ENCODE data around the gene ZFYVE26. TPM values are rescaled to one million over a fixed set of nuclear protein-coding genes. Genes with fewer than 3 reads are reported as not detected.

ZFYVE26 gene
- 4.4 to 6.7 TPM (median 6.0 TPM) in 5 replicates for total RNA-seq (2022; extraction: Qiagen RNA extraction)

DNA sequence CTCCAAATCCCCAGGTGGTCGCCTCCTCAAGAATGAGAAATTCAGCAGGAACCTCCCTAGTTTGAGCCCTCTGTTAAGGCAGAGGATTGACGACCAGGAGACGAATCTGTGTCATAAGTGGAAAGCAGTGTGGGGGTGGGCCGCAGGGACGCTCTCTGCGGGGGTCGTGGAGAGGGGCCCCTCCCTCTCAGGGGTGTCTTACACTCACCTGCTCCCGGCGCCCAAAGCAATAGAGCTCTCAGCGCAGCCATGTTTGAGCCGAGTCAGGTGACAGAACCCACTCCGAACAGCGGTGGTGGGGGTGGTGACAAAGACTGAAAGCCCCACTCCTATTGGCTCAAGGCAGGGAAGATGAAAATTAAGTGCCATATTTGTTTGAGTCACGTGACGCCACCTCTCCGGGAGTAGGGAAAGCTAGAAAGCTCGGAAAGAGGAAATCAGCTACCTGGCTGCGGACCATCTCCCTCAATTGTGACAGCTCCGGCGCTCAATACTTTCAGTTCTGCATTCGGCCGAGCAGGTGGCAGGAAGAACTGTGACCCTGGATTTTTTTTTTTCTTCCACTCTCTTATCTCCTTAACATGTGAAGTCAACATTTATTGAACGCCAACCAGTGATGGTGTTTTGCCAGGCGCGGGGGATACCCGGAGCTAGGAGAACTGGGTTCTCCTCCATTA, at the start of gene ZFYVE26:
Gene ZFYVE26, minus strand, starts transcription at position 265 of the 677 bp plus-strand sequence. CDS start 627 bp downstream, outside the sequence.

DNA sequence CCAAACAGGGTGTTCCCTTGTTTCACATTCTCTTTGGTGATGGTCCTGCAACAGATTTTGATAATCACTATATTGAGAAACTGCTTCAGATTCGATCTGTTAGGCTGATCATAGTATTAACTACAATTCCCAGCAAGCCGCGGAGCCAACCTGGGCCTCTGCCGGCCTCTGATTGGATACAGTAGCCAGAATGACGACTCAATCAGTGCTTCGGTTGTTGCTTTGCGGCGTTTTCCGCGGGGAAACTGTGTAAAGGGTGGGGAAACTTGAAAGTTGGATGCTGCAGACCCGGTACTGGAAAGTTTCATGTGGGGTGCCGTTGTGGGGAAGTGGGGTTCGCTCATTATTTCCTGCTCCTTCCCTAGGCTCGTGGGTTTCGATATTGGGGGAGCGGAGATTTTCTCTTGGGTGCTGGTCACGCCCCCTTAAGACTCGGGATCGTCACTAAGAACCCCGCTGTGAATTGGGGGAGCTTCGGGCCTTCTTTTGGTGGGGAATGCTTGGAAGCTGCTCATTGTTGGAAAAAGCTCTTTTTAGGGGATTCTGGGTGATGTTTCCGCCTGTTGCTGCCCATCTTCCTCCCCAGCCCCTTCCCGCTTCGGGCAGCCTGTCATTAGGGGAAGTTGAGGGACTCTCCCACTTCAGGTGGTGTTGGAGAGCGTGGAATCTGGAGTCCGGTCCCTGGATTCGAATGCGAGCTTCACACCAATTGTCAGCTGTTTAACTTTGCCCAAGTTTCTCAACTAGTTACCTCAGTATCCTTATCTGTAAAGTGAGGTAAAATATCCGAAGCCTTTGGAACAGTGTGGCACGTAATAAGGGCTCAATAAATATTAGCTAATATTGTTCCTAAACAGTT, 3.4 kb upstream of the ZFYVE26 start, which contains the start of gene RAD51B:
Gene RAD51B, plus strand, starts transcription at position 217 of the 859 bp plus-strand sequence.

DNA sequence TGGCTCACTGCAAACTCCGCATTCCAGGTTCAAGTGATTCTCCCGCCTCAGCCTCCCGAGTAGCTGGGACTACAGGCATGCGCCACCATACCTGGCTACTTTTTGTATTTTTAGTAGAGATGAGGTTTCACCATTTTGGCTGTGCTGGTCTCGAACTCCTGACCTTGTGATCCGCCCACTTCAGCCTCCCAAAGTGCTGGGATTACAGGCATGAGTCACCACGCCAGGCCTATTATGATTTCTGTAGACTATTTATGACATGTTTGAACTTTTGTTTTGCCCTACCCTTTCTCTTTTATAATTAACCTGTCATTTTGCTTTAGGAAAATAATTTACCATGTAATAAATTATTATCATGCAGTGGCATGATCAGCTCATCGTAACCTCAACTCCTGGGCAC, 114.9 kb downstream of the ZFYVE26 start, which contains the start of gene RDH12:
Gene RDH12, plus strand, starts transcription at position 395 of the 400 bp plus-strand sequence. CDS start 20,757 bp downstream, outside the sequence.

Other genes starting within 250 kb of the ZFYVE26 start
- 14.8 to 19.4 TPM (median 17.3 TPM) in 5 replicates for gene PIGH, start 216.3 kb downstream of the ZFYVE26 start, total RNA-seq (2022; extraction: Qiagen RNA extraction)
- 1.4 to 2.3 TPM (median 1.8 TPM) in 5 replicates for gene ARG2, start 196.7 kb downstream of the ZFYVE26 start, total RNA-seq (2022; extraction: Qiagen RNA extraction)
- gene VTI1B, start 142.0 kb downstream of the ZFYVE26 start, total RNA-seq (2022; extraction: Qiagen RNA extraction): 79.6 to 91.3 TPM (median 83.4 TPM) in 5 replicates
- 50.2 to 55.1 TPM (median 52.9 TPM) in 5 replicates for gene RDH11, start 120.8 kb downstream of the ZFYVE26 start, total RNA-seq (2022; extraction: Qiagen RNA extraction)
- 0.08 to 0.11 TPM in 2 of 5 replicates, not detected in the others for gene RDH12, start 114.7 kb downstream of the ZFYVE26 start, total RNA-seq (2022; extraction: Qiagen RNA extraction)
- gene RAD51B, start 3.2 kb upstream of the ZFYVE26 start, total RNA-seq (2022; extraction: Qiagen RNA extraction): 4.1 to 4.8 TPM (median 4.4 TPM) in 5 replicates